K562 (cell line): Measurements from ENCODE around the gene ZNF48. TPM values are rescaled to one million over a fixed set of nuclear protein-coding genes. Genes with fewer than 3 reads are reported as not detected.

Experiments used
- CREM ChIP-seq: IDR thresholded peaks from 2 replicates; pipeline ENCODE4 v1.6.1; 2014; ENCODE audit warnings: antibody characterized with exemption, low read depth
- EP400 ChIP-seq: fragments of 450-650 bp; IDR thresholded peaks from 2 replicates; pipeline ENCODE4 v1.6.1; 2017; ENCODE audit warnings: antibody characterized with exemption, mild to moderate bottlenecking, moderate library complexity
- ESRRA ChIP-seq: fragments of 450-650 bp; IDR thresholded peaks from 2 replicates; pipeline ENCODE4 v1.6.1; 2014; ENCODE audit warnings: low read depth, mild to moderate bottlenecking, moderate library complexity, borderline replicate concordance
- FOXK2 ChIP-seq, 2 experiments: fragments of 450-650 bp; IDR thresholded peaks in 1 of 2; conservative IDR thresholded peaks in 1 of 2; 2 replicates each; pipeline ENCODE4 v1.6.1; 2016; ENCODE audit warnings: low read depth in 2 of 2, mild to moderate bottlenecking in 1 of 2
- HNRNPLL ChIP-seq: fragments of 200-400 bp; formaldehyde crosslinking; IDR thresholded peaks from 2 replicates; pipeline ENCODE4 v1.6.1; 2017; ENCODE audit warnings: low read length, low read depth, mild to moderate bottlenecking; ENCODE audit not compliant: poor library complexity, severe bottlenecking
- NFXL1 ChIP-seq: fragments of 450-650 bp; formaldehyde crosslinking; IDR thresholded peaks from 2 replicates; pipeline ENCODE4 v1.4.0; 2021; ENCODE audit warnings: mild to moderate bottlenecking
- PTRF ChIP-seq: fragments of 450-650 bp; IDR thresholded peaks from 2 replicates; pipeline ENCODE4 v1.6.1; 2016; ENCODE audit warnings: mild to moderate bottlenecking, missing genetic modification characterization, missing compliant biosample characterization
- RBM34 ChIP-seq: fragments of 200-400 bp; formaldehyde crosslinking; IDR thresholded peaks from 2 replicates; pipeline ENCODE4 v1.6.1; 2018; ENCODE audit warnings: low read length, borderline replicate concordance; ENCODE audit not compliant: insufficient read depth
- ZNF143 ChIP-seq: sonication (generic); formaldehyde crosslinking; IDR thresholded peaks from 2 replicates; pipeline ENCODE4 v1.9.0; 2022; ENCODE audit warnings: mild to moderate bottlenecking, missing genetic modification reagents
- ZNF76 ChIP-seq: fragments of 250-450 bp; sonication (Bioruptor Pico); IDR thresholded peaks from 2 replicates; pipeline ENCODE4 v1.4.0; 2020; ENCODE audit warnings: mild to moderate bottlenecking, moderate library complexity, borderline replicate concordance
- polyA plus RNA-seq, 8 experiments: library from polyadenylated mRNA; depleted of rRNA in 4 of 8; stranded (reverse) in 5 of 8; unstranded in 3 of 8; fragments of >200 nt; fragmentation: Nextera tagmentation in 2 of 8; fragmentation: Illumina TruSeq in 1 of 8; extraction: Ambion mirVana in 2 of 8; extraction: Trizol in 1 of 8; gene quantifications; 2 replicates each; pipeline versions ENCODE4 v1.2.1 to v1.2.3, GENCODE V29; 2011 to 2014; ENCODE audit warnings: inconsistent platforms in 1 of 8, missing spikeins in 1 of 8
- total RNA-seq, 7 experiments: library from RNA; depleted of rRNA in 6 of 7; stranded (reverse); fragments of >200 nt in 6 of 7; fragmentation: Illumina TruSeq in 2 of 7; extraction: Trizol in 2 of 7; gene quantifications; 2 replicates each; pipeline versions ENCODE4 v1.2.1 to v1.2.3, GENCODE V29; 2011 to 2021; ENCODE audit warnings: low replicate concordance in 1 of 7
- TF ChIP-seq, protein P1 (sequence below): IDR thresholded peaks from 3 replicates; pipeline ENCODE4 v1.6.1; 2011; ENCODE audit warnings: borderline replicate concordance, mild to moderate bottlenecking; ENCODE audit not compliant: insufficient read length, insufficient read depth
- TF ChIP-seq, protein P2 (sequence below): fragments of 250-450 bp; sonication (Bioruptor Pico); IDR thresholded peaks from 2 replicates; pipeline ENCODE4 v1.5.0; 2022; ENCODE audit warnings: mild to moderate bottlenecking
- TF ChIP-seq, protein P3 (sequence below), 2 experiments: fragments of 450-650 bp; IDR thresholded peaks; 2 replicates each; pipeline ENCODE4 v1.6.1; 2016; ENCODE audit warnings: mild to moderate bottlenecking in 2 of 2, borderline replicate concordance in 1 of 2, low read depth in 1 of 2, moderate library complexity in 1 of 2
- TF ChIP-seq, protein P4 (sequence below): fragments of 250-450 bp; sonication (Bioruptor Pico); IDR thresholded peaks from 2 replicates; pipeline ENCODE4 v1.8.0; 2021; ENCODE audit warnings: borderline replicate concordance, mild to moderate bottlenecking, moderate library complexity; ENCODE audit not compliant: poor library complexity, severe bottlenecking

Gene ZNF48
- total and polyA plus RNA-seq, 9 of the 15 experiments (the other 6 are each of a cell fraction or from before 2014, with no cell fraction given): 0.38 to 11.6 (median 4.7) TPM

DNA sequence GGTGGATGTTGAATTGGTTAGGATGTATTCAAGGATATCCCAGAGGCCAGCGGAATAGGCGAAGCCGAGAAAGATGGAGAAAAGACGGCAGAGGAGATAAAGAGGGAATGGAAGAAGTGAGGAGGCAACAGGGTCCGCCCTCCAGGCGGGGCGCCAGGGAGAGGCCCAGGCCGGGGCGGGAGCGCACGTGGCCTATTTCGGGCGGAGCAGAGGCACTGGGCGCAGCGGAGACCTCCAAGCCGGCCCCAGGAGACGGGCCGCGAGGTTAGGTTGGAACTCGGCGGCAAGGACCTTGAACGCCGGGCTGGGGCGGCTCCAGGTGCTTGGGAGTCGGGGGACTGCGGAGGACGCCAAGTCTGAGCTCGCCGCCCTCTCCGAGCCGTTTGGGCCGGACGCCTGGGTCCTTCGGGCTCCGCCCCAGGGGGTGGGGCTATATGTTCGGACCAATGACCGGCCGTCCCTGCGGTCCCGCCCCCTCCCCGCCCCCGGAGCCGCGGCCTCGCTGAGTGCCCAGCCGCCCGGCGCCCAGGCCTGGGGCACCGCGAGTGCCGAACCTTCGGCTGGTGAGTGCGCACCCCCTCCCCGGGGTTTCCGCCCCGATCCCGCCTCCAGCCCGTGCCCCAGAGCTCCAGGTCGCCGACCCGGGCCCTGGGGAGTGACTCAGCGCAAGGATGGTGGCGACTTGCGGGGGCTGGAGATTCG, 12.0 kb downstream of the ZNF48 start, which contains the start of gene ZNF771 (continued):
- TF ChIP-seq, protein P1, sequence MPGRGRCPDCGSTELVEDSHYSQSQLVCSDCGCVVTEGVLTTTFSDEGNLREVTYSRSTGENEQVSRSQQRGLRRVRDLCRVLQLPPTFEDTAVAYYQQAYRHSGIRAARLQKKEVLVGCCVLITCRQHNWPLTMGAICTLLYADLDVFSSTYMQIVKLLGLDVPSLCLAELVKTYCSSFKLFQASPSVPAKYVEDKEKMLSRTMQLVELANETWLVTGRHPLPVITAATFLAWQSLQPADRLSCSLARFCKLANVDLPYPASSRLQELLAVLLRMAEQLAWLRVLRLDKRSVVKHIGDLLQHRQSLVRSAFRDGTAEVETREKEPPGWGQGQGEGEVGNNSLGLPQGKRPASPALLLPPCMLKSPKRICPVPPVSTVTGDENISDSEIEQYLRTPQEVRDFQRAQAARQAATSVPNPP: no peak
- no peak for TF ChIP-seq RBM34
- TF ChIP-seq ESRRA: no peak
- TF ChIP-seq, protein P2, sequence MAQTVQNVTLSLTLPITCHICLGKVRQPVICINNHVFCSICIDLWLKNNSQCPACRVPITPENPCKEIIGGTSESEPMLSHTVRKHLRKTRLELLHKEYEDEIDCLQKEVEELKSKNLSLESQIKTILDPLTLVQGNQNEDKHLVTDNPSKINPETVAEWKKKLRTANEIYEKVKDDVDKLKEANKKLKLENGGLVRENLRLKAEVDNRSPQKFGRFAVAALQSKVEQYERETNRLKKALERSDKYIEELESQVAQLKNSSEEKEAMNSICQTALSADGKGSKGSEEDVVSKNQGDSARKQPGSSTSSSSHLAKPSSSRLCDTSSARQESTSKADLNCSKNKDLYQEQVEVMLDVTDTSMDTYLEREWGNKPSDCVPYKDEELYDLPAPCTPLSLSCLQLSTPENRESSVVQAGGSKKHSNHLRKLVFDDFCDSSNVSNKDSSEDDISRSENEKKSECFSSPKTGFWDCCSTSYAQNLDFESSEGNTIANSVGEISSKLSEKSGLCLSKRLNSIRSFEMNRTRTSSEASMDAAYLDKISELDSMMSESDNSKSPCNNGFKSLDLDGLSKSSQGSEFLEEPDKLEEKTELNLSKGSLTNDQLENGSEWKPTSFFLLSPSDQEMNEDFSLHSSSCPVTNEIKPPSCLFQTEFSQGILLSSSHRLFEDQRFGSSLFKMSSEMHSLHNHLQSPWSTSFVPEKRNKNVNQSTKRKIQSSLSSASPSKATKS: no peak
- no peak for TF ChIP-seq ZNF76 (CRISPR knock-in tag)
- peak; percentile 98 for TF ChIP-seq EP400
- TF ChIP-seq PTRF: no peak
- peak; percentile 44 for TF ChIP-seq HNRNPLL
- 0 out of 2 replicates have a peak, but pooled peaks have one; percentile 18 for TF ChIP-seq ZNF143 (CRISPR knock-in tag)
- TF ChIP-seq, protein P3, sequence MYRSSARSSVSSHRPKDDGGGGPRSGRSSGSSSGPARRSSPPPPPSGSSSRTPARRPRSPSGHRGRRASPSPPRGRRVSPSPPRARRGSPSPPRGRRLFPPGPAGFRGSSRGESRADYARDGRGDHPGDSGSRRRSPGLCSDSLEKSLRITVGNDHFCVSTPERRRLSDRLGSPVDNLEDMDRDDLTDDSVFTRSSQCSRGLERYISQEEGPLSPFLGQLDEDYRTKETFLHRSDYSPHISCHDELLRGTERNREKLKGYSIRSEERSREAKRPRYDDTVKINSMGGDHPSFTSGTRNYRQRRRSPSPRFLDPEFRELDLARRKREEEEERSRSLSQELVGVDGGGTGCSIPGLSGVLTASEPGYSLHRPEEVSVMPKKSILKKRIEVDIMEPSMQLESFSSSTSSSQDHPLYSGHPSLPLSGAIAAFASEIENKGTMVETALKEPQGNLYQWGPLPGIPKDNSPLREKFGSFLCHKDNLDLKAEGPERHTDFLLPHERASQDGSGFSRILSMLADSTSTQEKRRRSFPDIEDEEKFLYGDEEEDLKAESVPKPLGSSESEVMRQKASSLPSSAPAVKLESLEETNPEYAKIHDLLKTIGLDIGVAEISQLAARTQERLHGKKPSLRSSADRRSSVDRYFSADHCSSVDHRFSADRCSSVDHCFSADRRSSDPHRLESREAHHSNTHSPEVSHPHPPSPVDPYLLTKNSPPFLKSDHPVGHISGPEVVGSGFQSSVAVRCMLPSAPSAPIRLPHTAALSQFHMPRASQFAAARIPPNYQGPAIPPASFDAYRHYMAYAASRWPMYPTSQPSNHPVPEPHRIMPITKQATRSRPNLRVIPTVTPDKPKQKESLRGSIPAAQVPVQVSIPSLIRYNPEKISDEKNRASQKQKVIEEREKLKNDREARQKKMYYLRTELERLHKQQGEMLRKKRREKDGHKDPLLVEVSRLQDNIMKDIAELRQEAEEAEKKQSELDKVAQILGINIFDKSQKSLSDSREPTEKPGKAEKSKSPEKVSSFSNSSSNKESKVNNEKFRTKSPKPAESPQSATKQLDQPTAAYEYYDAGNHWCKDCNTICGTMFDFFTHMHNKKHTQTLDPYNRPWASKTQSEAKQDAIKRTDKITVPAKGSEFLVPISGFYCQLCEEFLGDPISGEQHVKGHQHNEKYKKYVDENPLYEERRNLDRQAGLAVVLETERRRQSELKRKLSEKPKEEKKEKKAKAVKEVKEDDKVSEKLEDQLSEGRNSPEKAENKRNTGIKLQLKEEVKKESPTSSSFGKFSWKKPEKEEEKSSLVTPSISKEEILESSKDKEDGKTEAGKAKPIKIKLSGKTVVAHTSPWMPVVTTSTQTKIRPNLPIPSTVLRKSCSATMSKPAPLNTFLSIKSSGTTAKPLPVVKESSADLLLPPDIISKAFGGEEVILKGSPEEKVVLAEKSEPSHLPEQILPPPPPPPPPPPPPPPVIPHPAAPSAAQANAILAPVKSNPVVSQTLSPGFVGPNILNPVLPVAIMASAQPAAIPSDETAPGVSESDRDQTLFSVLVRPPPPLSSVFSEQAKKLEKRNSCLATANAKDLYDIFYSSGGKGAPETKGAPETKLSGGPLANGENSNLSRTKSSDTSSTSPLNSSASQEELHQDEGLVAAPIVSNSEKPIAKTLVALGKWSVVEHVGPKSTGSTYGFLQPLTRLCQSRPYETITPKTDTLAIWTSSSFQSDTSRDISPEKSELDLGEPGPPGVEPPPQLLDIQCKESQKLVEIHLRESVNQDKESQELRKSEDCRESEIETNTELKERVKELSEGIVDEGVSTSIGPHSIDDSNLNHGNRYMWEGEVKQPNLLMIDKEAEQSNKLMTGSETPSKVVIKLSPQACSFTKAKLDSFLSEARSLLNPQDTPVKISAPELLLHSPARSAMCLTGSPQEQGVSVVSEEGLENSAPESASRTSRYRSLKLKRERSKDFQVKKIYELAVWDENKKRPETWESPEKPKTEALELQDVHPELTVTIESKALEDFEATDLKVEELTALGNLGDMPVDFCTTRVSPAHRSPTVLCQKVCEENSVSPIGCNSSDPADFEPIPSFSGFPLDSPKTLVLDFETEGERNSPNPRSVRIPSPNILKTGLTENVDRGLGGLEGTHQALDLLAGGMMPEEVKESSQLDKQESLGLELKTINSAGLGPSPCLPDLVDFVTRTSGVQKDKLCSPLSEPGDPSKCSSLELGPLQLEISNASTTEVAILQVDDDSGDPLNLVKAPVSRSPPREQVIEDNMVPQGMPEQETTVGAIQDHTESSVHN (IDR thresholded peaks at IDR 0.05; ENCODE audit: borderline replicate concordance in 1 of 2, low read depth in 1 of 2): no peak
- TF ChIP-seq CREM: no peak
- no peak for TF ChIP-seq NFXL1 (CRISPR knock-in tag)
- TF ChIP-seq, protein P4, sequence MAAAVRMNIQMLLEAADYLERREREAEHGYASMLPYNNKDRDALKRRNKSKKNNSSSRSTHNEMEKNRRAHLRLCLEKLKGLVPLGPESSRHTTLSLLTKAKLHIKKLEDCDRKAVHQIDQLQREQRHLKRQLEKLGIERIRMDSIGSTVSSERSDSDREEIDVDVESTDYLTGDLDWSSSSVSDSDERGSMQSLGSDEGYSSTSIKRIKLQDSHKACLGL: peak; percentile 75
- peak; percentile 58 to 75; a peak in 3 of 4 replicates for TF ChIP-seq FOXK2 (conservative IDR thresholded peaks at IDR 0.05 in 1 of 2, IDR thresholded peaks at IDR 0.05 in 1 of 2; ENCODE audit: low read depth in 2 of 2)
